ENCODE measurements around the gene MACROH2A1.

The MACROH2A1 gene

GRCh38 chr5:135377751-135378680 is 21.0 kb downstream of the MACROH2A1 start:
- Histone ChIP-seq H3K27me3 (replicated peaks; ENCODE audit: insufficient read depth, low read length) (no peaks in the 10 kb centered on the region), H3K9ac (ENCODE audit: low read length) (no peak overlapping the region), H3K9me2 (replicated peaks; ENCODE audit: insufficient read depth, low read length) (no peaks in the 10 kb centered on the region), H3K4me1 (ENCODE audit: low read length) (no peaks in the 10 kb centered on the region), H4K20me1 (ENCODE audit: insufficient read depth, low read length) (peaks cover 37% of the 10 kb centered on the region), H3K36me3 (replicated peaks; ENCODE audit: insufficient read depth, low read length) (peaks cover 15% of the 10 kb centered on the region; the same call in 1 of the 2 replicates), H3F3A (ENCODE audit: insufficient read depth, low read length) (no peaks in the 10 kb centered on the region), H2AFZ (ENCODE audit: low read length) (no peak overlapping the region), H3K4me3 (ENCODE audit: low read length) (no peak overlapping the region), H3K4me2 (ENCODE audit: low read depth, low read length) (no peak overlapping the region), H3K79me2 (ENCODE audit: low read length) (peaks cover 99% of the 10 kb centered on the region), H3K9me3 (replicated peaks; ENCODE audit: insufficient read depth, low read length) (no peaks in the 10 kb centered on the region), H3K27ac (ENCODE audit: low read length) (no peak overlapping the region)
- TF ChIP-seq EZH2 (optimal IDR thresholded peaks at IDR 0.05; ENCODE audit: low read depth, low read length) (no peak), EZH2phosphoT487 (IDR thresholded peaks at IDR 0.05; ENCODE audit: low read length) (no peak), CTCF (IDR thresholded peaks at IDR 0.05; ENCODE audit: low read length) (no peak)
- no peak for DNase-seq

GRCh38 chr5:135376961-135377624 is 21.9 kb downstream of the MACROH2A1 start:
- no peak for TF ChIP-seq CTCF (IDR thresholded peaks at IDR 0.05; ENCODE audit: low read length)
- TF ChIP-seq EZH2phosphoT487 (IDR thresholded peaks at IDR 0.05; ENCODE audit: low read length), result no peak
- TF ChIP-seq EZH2 (optimal IDR thresholded peaks at IDR 0.05; ENCODE audit: low read depth, low read length), result no peak
- H3K27me3 ChIP-seq (replicated peaks; ENCODE audit: insufficient read depth, low read length), result no peaks in the 10 kb centered on the region
- no peaks in the 10 kb centered on the region for H3K4me1 ChIP-seq (ENCODE audit: low read length)
- H3F3A ChIP-seq (ENCODE audit: insufficient read depth, low read length), result no peaks in the 10 kb centered on the region
- DNase-seq, result no peak
- H4K20me1 ChIP-seq (ENCODE audit: insufficient read depth, low read length), result peaks cover 31% of the 10 kb centered on the region
- peaks cover 99% of the 10 kb centered on the region for H3K79me2 ChIP-seq (ENCODE audit: low read length)
- no peaks in the 10 kb centered on the region for H3K9me2 ChIP-seq (replicated peaks; ENCODE audit: insufficient read depth, low read length)
- no peak overlapping the region for H3K27ac ChIP-seq (ENCODE audit: low read length)
- no peak overlapping the region for H3K4me3 ChIP-seq (ENCODE audit: low read length)
- H2AFZ ChIP-seq (ENCODE audit: low read length), result no peak overlapping the region
- no peak overlapping the region for H3K9ac ChIP-seq (ENCODE audit: low read length)
- peaks cover 15% of the 10 kb centered on the region; the same call in 1 of the 2 replicates for H3K36me3 ChIP-seq (replicated peaks; ENCODE audit: insufficient read depth, low read length)
- no peak overlapping the region for H3K4me2 ChIP-seq (ENCODE audit: low read depth, low read length)
- H3K9me3 ChIP-seq (replicated peaks; ENCODE audit: insufficient read depth, low read length), result no peaks in the 10 kb centered on the region

- Histone ChIP-seq H3K4me2 (ENCODE audit: low read depth, low read length) (no peak overlapping the region), H3K4me1 (ENCODE audit: low read length) (no peaks in the 10 kb centered on the region), H3K79me2 (ENCODE audit: low read length) (peaks cover 100% of the 10 kb centered on the region), H3K36me3 (replicated peaks; ENCODE audit: insufficient read depth, low read length) (peaks cover 20% of the 10 kb centered on the region; the same call in 1 of the 2 replicates), H3K27me3 (replicated peaks; ENCODE audit: insufficient read depth, low read length) (no peaks in the 10 kb centered on the region), H3K9ac (ENCODE audit: low read length) (no peak overlapping the region), H3K9me2 (replicated peaks; ENCODE audit: insufficient read depth, low read length) (no peaks in the 10 kb centered on the region), H3K9me3 (replicated peaks; ENCODE audit: insufficient read depth, low read length) (no peaks in the 10 kb centered on the region), H2AFZ (ENCODE audit: low read length) (no peak overlapping the region), H3K27ac (ENCODE audit: low read length) (no peak overlapping the region), H3F3A (ENCODE audit: insufficient read depth, low read length) (no peaks in the 10 kb centered on the region), H3K4me3 (ENCODE audit: low read length) (no peak overlapping the region), H4K20me1 (ENCODE audit: insufficient read depth, low read length) (peaks cover 28% of the 10 kb centered on the region)
- TF ChIP-seq EZH2 (optimal IDR thresholded peaks at IDR 0.05; ENCODE audit: low read depth, low read length) (no peak), EZH2phosphoT487 (IDR thresholded peaks at IDR 0.05; ENCODE audit: low read length) (no peak), CTCF (IDR thresholded peaks at IDR 0.05; ENCODE audit: low read length) (no peak)
- no peak for DNase-seq
These were observed 23.8 kb downstream of the MACROH2A1 start for GRCh38 chr5:135375040-135375793.
